ENCODE measurements around the gene GNL1. TPM values are rescaled to one million over a fixed set of nuclear protein-coding genes. Genes with fewer than 3 reads are reported as not detected.

The GNL1 gene
- total and polyA plus RNA-seq, 2 of the 8 experiments (the other 6 are each of a cell fraction or from before 2014, with no cell fraction given), result 42.4 to 67.8 TPM

DNA sequence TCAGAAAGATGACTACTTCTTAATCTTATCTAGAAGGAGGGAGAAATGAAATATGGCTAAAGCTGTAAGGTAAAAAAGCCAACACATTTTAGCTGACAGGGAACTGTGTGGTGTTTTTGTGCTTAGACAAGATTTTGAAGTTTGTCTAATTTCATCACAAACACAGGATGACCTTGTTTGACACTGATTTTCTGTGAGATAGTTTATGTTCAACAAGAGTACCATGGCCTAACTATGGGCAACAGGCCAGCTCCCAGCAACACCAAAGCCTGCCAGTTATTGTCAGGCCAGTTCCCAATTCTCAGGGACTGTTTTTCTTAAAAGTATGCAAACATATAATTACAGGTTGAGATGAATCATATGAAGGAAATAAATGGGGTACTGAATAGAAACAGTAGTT lies 9.5 kb upstream of the GNL1 start (continued):
- TF ChIP-seq EZH2 (IDR thresholded peaks at IDR 0.05; ENCODE audit: low read depth, low read length, severe bottlenecking) (no peak), RXRA (IDR thresholded peaks at IDR 0.05; ENCODE audit: insufficient read depth, low read depth, low read length) (no peak)

Measured in H1 (cell line).